HG03469 (cell line): ENCODE data around the gene KBTBD13.
A peak's percentile ranks its signal among the peaks of the same experiment; 100 is the strongest.
"Not testable (repeated sequence)": the region's sequence is repeated elsewhere in the genome, so short reads cannot be mapped to it uniquely, and the experiment has no call there.

ENCODE experiments used
- ATAC-seq: cut with Tn5 transposase; IDR thresholded peaks from one replicate; pipeline ENCODE4 v1.9.1; 2021; ENCODE audit warnings: mild to moderate bottlenecking, moderate library complexity, moderate number of reproducible peaks; ENCODE audit not compliant: unreplicated experiment

Gene KBTBD13

GRCh38 chr15:65076486-65077290, at the start of gene KBTBD13:
KBTBD13 (plus strand) TSS chr15:65076746; CDS start chr15:65076816, 70 bp downstream.
- no peak for ATAC-seq

- ATAC-seq: no peak
Measured at GRCh38 chr15:65026756-65027155, 49.8 kb upstream of the KBTBD13 start.

- ATAC-seq: no peak
Measured at GRCh38 chr15:65027593-65027992, 49.0 kb upstream of the KBTBD13 start.

DNA sequence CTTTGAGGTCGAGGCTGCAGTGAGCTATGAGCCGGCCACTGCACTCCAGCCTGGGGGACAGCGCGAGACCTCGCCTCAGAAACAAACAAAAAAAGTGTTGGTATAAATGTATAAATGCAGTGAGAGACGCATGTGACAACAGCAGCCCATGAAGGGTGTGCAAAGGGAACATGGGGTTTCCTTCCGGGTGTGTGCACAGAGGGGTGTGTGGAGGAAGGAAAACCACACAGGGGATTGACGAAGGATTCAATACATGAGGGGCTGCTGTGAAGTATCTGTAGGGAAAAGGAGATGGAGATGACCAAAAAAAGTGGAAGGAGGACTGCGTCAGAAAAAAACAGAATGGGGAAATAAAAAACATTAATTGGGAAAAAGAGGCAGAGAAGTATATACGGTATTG, 48.2 kb upstream of the KBTBD13 start:
- no peak for ATAC-seq

DNA sequence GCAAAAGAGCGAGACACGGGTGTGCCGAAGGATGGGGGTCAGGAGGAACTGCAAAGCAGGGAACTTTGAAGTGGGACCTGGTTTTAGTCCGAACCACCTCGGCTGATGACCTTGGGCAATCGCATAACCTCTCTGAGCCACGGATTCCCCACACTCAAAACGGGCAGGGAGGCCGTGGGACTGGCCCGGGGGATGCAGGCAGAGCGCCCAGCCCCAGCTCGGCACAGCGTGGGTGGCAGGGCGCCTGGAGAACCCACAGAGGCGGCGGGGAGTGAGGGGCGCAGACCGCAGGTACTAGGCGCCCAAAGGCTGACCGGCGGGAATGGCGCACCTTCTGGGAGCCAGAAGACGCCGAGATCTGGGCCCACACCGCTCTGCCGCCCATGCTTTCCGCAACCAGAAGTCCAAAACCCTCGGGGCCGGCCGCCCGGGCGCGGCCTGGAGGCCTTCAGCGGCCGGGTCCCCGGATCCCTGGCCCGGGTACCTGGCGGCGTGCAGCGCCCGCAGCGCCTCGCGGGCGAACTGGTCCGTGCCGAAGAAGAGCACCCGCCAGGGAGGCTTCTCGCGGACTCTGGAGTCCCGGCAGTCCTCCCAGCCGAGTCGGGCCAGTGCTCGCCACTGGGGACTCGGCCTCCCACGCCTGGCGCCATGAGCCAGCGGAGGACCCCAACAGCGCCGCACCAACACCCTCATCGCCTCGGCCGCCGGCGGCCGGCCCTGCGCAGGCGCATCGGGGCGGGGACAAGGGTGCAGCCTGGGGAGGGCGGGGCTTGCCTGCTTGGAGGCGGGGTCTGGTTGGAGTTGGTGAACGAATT, 47.4 kb upstream of the KBTBD13 start, which contains the start of gene MTFMT:
TSS of gene MTFMT (minus strand) at position 719 of the 815 bp plus-strand sequence. CDS start at position 693, 26 bp downstream.
- ATAC-seq: peak; percentile 44

DNA sequence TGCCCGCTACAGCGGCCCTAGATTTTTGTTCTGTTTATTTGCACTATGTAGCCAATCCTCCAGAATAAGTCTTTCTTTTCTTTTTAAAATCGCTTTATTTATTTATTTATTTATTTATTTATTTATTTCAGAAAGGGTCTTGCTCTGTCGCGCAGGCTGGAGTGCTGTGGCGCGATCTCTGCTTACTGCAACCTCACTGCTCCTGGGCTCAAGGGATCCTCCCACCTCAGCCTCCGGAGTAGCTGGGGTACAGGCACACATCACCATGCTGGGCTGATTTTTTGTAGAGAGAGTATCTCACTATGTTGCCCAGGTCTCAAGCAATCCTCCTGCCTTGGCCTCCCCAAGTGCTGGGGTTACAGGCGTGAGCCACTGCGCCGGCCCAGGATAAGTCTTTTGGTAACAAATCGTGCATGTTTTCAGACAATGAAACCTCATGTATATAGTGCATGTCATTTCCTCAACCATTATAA, 46.8 kb upstream of the KBTBD13 start:
- ATAC-seq: no peak

- no peak for ATAC-seq
Measured at GRCh38 chr15:65032801-65033537, 43.6 kb upstream of the KBTBD13 start.

DNA sequence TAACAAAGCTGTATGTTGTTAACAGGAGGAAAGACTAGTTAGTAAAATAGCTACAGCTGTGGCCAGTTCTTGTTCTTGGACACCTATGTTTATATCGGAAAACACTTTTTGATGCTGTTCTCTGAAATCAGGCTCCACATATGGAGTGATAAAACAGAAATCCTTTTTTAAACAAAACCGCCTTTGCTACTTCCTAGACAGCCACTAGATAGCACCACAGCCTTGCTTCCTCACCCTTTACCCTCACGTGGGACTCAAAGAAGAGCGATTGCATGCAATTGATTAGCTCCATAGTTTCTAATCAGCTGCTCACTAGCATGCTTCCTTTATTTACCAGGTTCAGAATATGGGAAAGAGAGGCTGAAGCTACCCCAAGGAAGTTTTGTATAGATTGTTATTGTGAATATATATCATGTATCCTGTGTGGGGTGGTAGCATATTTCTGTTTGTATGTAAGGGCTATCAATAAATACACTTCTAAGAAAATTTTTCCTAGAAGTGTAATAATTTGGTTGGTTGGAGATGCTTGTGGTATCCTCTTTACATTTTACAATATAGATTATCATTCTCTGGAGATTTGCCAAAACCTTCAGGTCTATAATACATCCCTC, 42.8 kb upstream of the KBTBD13 start:
- no peak for ATAC-seq

DNA sequence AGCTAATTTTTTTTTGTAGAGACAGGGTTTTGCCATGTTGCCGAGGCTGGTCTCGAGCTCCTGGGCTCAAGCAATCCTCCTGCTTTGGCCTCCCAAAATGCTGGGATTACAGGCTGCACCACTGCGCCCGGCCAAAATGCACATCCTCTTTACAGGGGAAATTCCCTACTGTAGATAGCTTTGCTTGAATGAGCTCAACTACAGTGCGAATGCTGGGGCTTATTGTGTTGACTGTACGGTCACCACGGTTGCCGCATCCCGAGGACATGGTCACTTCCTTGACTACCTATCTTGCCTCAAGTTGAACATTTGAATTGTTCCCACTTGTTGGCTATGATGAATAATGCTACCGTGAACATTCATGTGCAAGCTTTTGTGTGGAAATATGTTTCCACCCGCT, 41.8 kb upstream of the KBTBD13 start:
- ATAC-seq: no peak

- no peak for ATAC-seq
Measured at GRCh38 chr15:65037309-65037708, 39.2 kb upstream of the KBTBD13 start.

GRCh38 chr15:65038428-65038827, 38.1 kb upstream of the KBTBD13 start:
- no peak for ATAC-seq

DNA sequence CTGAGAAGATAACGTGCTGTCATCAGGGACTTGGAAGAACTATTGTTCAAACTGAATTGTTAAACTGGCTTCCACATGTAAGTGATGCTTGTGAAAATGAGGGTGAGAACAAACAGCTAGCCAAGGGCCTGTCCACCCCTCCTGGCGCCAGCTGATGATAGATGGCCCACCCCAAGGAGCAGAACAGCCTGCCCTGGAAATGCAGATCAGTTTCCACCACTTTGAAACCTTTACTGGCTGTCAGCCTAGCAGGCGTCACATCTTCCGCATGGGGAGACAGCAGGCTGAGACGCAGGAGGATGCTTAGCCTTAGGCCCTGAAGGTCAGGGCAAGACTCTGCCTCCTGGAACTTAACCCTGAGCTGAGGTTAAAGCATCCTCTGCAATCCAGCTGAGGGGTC, 37.7 kb upstream of the KBTBD13 start:
- ATAC-seq: no peak

DNA sequence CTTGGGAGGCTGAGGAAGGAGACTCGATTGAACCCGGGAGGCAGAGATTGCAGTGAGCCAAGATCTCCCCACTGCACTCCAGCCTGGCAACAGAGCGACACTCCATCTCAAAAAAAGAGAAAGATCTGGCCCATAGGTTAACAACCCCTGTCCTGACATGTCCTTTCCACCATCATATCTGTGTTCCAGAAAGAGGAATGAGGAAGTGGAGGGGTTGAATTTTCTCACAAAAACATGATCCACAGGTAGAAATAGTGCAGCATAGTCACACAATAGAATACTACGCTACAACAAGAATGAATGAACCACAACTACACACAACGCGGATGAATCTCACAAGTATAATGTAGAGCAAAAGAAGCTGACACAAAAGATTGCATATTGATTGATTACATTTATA, 36.1 kb upstream of the KBTBD13 start:
- no peak for ATAC-seq

DNA sequence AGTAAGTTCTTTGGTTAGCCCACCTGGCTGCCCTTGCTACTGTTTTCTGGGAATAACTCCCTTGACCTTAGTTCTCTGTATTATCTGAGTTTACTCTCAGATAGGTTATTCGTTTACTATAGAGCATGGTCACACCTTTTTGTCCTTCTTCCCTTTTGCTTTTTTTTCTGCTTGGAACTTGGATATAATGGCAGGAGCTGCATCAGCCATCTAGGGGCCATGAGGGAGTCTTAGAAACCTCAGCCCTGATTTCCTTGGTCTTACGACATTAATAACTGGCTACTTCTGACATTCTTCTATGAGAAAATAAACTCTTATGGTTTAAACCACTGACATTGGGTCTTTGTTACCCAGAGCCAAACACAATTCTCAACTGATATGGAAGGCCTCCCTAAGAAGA, 34.8 kb upstream of the KBTBD13 start:
- ATAC-seq: no peak

DNA sequence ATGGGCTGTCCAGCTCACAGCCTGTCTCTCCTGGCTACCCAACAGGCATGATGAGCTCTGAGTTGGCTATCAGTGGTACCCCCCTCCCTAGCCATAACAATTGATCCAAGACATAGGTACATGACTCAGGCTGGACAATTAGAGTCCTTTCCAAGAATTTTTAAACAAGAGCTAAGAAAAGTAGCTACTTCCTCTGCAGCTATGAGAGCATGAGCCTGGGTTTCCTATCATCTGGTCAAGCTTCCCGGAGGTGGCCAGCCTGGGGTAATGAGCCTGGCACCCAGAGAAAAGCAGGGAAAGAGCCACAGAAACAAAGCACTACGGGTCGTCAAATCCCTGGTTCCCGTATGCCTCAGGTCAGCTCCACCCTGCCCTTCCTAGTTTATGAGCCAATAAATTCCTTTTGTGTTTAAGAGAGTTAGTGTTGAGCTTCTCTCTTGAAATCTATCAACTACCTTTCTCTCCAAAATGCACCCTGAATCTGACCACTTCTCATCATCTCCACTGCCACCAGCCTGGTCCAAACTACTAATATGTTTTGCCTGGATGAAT, 33.7 kb upstream of the KBTBD13 start:
- ATAC-seq: no peak

DNA sequence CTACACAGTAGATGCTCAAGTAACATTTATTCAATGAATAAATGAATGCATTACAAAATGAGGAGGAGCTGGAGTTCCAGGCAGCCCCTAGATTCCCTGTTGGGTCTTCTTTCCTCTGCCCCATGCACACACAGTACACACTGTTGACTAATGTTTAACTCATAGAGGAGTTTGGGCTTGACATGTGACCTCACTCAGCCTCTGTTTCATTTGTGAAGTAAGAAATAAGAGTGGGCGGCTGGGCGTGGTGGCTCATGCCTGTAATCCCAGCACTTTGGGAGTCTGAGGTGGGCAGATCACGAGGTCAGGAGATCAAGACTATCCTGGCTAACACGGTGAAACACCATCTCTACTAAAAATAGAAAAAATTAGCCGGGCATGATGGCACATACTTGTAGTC, 32.3 kb upstream of the KBTBD13 start:
- ATAC-seq: not testable (repeated sequence)

DNA sequence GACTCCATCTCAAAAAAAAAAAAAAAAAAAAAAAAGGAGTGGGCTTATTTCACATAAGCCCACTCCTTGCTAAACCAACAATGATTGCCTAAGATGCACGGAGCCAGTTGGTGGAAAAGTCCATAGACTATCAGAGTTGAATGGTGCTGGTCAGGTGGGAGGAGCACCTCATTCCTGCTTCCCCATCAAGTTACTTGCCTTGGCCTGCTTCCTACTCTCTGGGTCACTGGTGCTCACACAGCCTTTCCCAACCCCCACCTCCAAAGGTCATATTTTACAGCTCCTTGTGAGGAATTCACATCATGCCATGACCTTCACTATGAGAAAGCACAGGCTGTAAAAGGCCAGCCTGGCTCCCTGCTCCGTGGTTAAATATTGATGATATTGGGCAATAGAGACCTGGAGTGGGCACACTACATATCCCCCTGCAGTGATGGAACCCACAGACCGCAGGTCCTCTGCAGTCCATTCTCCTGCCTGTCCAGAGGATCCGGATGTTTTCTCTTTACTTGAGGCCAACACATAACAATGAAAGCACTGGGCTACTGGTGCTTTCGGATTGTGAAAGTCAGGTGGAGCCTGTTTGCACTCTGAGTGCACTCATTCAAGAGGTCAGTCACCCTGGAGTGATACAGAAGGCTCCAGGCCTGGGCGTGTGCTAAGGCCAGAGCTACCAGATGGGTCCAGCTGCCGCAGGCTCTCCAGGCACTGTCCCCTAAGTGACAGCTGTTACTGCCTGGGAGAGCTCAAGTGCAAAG, 31.6 kb upstream of the KBTBD13 start, which contains the start of gene SLC51B:
TSS of gene SLC51B (plus strand) at position 664 of the 758 bp plus-strand sequence. CDS start 4,618 bp downstream, outside the sequence.
- ATAC-seq: no peak

DNA sequence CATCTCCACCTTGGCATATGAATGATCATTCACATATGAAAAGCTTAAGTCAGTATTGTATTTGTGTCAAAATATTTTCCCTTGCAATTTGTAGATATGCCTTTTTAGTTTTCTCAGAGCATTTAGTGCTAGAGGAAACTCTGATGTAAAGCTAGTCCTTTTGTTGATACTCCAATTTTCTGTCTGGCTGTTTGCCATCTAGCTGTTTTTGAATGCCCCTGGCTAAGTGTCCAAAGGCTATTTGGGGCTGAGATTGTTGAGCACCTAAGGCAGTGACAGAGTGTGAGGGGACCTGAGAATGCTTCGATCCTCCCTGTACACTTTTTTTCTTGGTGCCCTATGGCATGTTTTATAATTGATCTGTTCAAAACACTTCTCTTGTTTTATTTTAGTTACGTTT, 28.3 kb upstream of the KBTBD13 start:
- no peak for ATAC-seq

- ATAC-seq: peak; percentile 65
Measured at GRCh38 chr15:65049418-65049840, 27.1 kb upstream of the KBTBD13 start.
